BLaER1 (cell line): ENCODE data around the gene SH3D19.
"Not testable (repeated sequence)": the region's sequence is repeated elsewhere in the genome, so short reads cannot be mapped to it uniquely, and the experiment has no call there.

ENCODE experiments used
- H3K27ac ChIP-seq: shearing (Covaris generic); formaldehyde crosslinking; 2 replicates; pipeline ENCODE4 v1.8.1; 2022
- H3K27me3 ChIP-seq: shearing (Covaris generic); formaldehyde crosslinking; 2 replicates; pipeline ENCODE4 v1.8.1; 2022
- H3K36me3 ChIP-seq: shearing (Covaris generic); formaldehyde crosslinking; 2 replicates; pipeline ENCODE4 v1.8.1; 2022
- H3K4me1 ChIP-seq: shearing (Covaris generic); formaldehyde crosslinking; 2 replicates; pipeline ENCODE4 v1.8.1; 2022
- H3K4me2 ChIP-seq: shearing (Covaris generic); formaldehyde crosslinking; 2 replicates; pipeline ENCODE4 v1.8.1; 2022
- H3K4me3 ChIP-seq: shearing (Covaris generic); formaldehyde crosslinking; 2 replicates; pipeline ENCODE4 v1.8.1; 2022
- H3K9ac ChIP-seq: shearing (Covaris generic); formaldehyde crosslinking; 2 replicates; pipeline ENCODE4 v1.8.1; 2022
- H3K9me3 ChIP-seq: shearing (Covaris generic); formaldehyde crosslinking; 2 replicates; pipeline ENCODE4 v1.8.1; 2022
- H4K20me1 ChIP-seq: shearing (Covaris generic); formaldehyde crosslinking; 2 replicates; pipeline ENCODE4 v1.8.1; 2022
- Cebpa-rat ChIP-seq: shearing (Covaris generic); IDR thresholded peaks from 2 replicates; pipeline ENCODE4 v1.8.1; 2022

SH3D19 gene

DNA sequence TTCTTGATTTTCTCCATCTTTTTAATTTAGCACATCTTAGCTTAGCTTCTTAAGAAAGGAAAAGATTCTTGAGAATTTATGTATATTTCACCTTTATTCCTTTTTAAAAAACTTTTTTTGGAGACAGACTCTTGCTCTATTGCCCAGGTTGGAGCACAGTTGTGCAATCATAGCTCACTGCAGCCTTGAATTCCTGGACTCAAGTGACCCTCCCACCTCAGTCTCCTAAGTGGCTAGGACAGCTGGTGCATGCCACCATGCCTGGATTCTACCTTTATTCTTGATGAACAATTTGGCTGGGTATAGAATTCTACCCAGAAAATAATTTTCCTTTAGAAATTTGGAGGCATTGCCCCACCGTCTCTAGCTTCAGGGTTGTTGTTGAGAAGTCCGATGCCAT lies 19.5 kb upstream of the SH3D19 start:
- no peak for TF ChIP-seq Cebpa-rat
- Histone ChIP-seq H3K27me3 (no peaks in the 10 kb centered on the region), H3K4me2 (no peak overlapping the region), H3K27ac (no peak overlapping the region), H4K20me1 (no peaks in the 10 kb centered on the region), H3K9me3 (peaks cover 13% of the 10 kb centered on the region), H3K36me3 (no peaks in the 10 kb centered on the region), H3K9ac (no peak overlapping the region), H3K4me3 (no peak overlapping the region), H3K4me1 (0 out of 2 replicates have a peak, but pooled peaks cover 6% of the 10 kb centered on the region)

DNA sequence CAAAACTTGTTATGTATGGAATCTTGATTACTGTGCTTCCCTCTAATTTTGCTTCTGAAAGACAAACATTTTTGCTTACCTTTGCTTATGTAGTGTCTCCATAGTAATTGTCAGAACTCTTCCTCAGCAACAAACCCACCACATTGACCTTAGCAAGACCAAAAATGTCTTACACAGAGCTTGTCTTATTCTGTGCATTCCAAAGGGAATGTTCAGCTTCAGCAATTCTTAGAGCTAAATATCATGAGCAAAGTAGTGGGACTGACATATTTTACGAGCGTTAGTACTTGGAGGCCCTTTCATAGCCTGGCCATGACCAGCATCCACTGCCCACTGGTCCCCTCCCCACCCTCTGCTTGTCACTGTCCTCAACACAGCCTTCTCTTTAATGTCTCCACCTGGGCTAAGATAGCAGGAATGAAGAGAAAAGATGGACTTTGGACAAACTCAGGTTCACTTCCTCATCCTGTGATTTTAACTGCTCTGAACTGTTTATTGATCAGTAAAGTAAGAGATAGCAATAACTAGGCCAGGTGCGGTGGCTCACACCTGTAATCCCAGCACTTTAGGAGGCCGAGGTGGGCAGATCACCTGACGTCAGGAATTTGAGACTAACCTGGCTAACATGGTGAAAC lies 15.5 kb upstream of the SH3D19 start:
- Histone ChIP-seq H3K9me3 (peaks cover 13% of the 10 kb centered on the region), H3K4me3 (no peak overlapping the region), H3K27me3 (no peaks in the 10 kb centered on the region), H3K4me2 (no peak overlapping the region), H3K9ac (no peak overlapping the region), H3K27ac (no peak overlapping the region), H4K20me1 (no peaks in the 10 kb centered on the region), H3K36me3 (no peaks in the 10 kb centered on the region), H3K4me1 (no peaks in the 10 kb centered on the region)
- TF ChIP-seq Cebpa-rat: no peak

DNA sequence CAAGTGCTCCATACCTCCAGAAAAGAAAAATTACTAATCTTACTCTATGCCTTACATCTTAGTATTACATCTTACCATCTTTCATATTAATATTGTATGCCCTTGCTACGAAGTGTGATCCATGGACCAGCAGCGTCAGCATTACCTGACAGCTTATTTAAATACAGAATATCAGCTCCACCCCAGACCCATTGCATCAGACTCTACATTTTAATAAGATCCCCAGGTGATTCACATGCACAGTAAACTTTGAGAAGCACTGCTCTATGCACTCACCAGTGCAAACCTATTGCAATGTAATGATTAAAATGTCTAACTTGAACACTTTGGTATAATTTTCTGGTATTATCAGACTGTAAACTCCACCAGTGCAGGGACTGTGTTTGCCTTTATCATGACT lies 14.1 kb upstream of the SH3D19 start:
- Histone ChIP-seq H3K4me1 (no peaks in the 10 kb centered on the region), H4K20me1 (no peaks in the 10 kb centered on the region), H3K27ac (no peak overlapping the region), H3K9ac (no peak overlapping the region), H3K4me2 (no peak overlapping the region), H3K4me3 (no peak overlapping the region), H3K9me3 (no peaks in the 10 kb centered on the region), H3K27me3 (no peaks in the 10 kb centered on the region), H3K36me3 (no peaks in the 10 kb centered on the region)
- no peak for TF ChIP-seq Cebpa-rat

DNA sequence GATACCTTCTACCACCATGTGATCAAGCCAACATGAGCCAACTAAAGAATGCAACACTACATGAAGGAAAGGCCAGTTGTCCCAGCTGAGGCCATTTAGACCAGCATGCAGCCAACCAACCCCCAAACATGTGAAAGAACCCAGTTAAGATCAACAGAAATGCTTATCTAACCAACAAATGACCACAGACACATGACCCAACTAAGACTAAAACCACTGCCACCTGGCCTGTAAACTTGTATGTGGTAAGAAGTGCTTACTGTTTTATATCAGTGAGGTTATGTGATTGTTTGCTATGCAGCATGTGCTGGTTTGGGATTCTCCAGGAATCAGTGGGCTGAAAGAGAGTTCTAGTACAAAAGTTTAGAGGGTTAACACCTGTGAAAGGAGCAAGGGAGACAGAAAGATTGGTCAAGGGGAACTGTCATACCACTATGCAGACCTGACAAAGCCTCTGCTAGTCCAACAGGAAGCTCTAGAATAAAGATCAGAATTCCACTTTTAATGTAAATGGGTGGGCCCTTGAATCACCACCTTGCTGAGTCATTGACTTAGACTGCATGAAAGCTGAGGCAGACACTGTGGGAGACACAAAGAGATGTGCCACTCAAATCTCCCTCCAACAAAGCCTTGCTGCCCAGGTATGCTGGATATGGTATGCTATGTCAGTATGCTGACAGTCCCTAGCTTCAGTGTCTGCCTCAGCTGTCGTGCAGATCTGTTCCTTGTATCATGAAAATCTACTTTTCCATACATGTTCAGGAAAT lies 6.1 kb upstream of the SH3D19 start:
- no peaks in the 10 kb centered on the region for H3K27me3 ChIP-seq
- H3K9me3 ChIP-seq: no peaks in the 10 kb centered on the region
- no peak overlapping the region for H3K9ac ChIP-seq
- H3K4me2 ChIP-seq: no peak overlapping the region
- no peaks in the 10 kb centered on the region for H3K4me1 ChIP-seq
- H3K27ac ChIP-seq: no peak overlapping the region
- H4K20me1 ChIP-seq: no peaks in the 10 kb centered on the region
- H3K4me3 ChIP-seq: no peak overlapping the region
- H3K36me3 ChIP-seq: no peaks in the 10 kb centered on the region
- TF ChIP-seq Cebpa-rat: no peak

DNA sequence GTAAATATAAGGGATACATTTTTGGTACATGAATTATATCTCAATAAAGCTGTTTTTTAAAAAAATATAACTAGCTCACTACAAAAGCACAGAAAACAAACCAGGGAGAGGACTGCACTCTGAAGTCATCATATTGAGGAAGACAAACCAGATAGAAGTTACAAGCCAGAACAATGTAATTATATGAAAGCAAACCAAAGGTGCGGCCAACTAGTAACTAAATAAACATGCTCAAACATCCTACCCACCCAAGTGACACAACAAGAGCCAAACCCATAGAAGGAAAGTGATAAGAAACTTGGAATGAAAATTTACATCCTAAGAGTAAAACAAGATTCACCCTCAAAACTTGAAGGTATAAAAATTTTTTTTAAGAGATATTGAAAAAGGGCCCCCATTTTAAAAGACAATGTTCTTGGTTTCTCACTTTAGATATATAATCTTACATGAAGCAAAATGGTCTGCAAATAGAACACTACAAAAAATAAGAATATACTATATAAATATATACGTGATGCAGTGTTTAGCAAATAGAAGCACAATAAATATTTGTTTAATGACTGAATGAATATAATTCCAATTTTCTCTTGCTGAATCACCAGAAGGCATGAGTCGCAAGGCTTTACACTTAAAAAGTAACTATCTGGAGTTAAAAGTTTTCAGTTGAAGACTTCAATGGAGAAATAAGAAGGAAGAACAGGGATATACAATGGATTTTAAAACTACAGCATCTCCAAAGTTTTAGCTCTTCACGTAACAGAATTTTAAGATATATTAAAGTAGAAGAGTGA lies 4.0 kb upstream of the SH3D19 start:
- H4K20me1 ChIP-seq: no peaks in the 10 kb centered on the region
- no peaks in the 10 kb centered on the region for H3K36me3 ChIP-seq
- no peak overlapping the region for H3K4me3 ChIP-seq
- no peak overlapping the region for H3K9ac ChIP-seq
- H3K27ac ChIP-seq: no peak overlapping the region
- H3K4me2 ChIP-seq: no peak overlapping the region
- H3K4me1 ChIP-seq: no peaks in the 10 kb centered on the region
- no peak for TF ChIP-seq Cebpa-rat
- peaks cover 16% of the 10 kb centered on the region for H3K9me3 ChIP-seq
- H3K27me3 ChIP-seq: no peaks in the 10 kb centered on the region

DNA sequence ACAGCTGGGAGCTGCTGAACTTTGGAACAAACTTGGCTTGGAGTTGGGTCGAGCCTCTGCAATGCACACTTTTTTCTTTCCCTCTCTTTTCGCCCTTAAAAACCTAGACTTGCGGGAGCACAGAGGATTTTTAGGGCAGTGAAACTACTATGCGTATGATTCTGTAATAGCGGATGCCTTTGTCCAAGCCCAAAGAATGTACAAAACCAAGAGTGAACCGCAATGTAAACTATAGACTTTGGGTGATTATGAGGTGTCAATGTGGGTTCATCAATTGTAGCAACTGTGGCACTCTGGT lies 493 bp upstream of the SH3D19 start:
- Histone ChIP-seq H3K9ac (no peak overlapping the region), H3K4me2 (no peak overlapping the region), H3K4me3 (no peak overlapping the region), H3K4me1 (no peaks in the 10 kb centered on the region), H3K27me3 (no peaks in the 10 kb centered on the region), H3K27ac (no peak overlapping the region), H4K20me1 (no peaks in the 10 kb centered on the region), H3K9me3 (peaks cover 16% of the 10 kb centered on the region), H3K36me3 (no peaks in the 10 kb centered on the region)
- TF ChIP-seq Cebpa-rat: no peak

DNA sequence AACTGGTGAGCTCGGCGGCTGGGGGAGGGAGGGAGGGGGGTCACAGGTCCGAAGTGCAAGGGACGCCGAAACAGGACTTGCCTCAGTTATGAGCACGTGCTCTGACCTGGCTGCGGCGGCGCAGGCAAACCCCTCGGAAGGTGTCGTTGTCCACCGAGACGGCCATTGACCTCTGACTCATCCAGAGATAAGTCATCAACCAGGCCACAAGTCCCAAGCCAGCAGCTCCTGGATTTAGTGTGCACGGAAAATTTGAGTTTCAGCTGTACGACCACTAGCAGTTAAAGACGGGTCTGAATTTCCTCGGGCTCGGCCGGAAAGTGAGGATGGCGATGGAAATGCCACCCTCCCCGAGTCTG lies 674 bp downstream of the SH3D19 start:
- TF ChIP-seq Cebpa-rat: no peak
- Histone ChIP-seq H3K4me1 (no peaks in the 10 kb centered on the region), H3K27ac (no peak overlapping the region), H4K20me1 (no peaks in the 10 kb centered on the region), H3K27me3 (no peaks in the 10 kb centered on the region), H3K4me2 (no peak overlapping the region), H3K9me3 (peaks cover 16% of the 10 kb centered on the region), H3K9ac (no peak overlapping the region), H3K36me3 (no peaks in the 10 kb centered on the region), H3K4me3 (no peak overlapping the region)

DNA sequence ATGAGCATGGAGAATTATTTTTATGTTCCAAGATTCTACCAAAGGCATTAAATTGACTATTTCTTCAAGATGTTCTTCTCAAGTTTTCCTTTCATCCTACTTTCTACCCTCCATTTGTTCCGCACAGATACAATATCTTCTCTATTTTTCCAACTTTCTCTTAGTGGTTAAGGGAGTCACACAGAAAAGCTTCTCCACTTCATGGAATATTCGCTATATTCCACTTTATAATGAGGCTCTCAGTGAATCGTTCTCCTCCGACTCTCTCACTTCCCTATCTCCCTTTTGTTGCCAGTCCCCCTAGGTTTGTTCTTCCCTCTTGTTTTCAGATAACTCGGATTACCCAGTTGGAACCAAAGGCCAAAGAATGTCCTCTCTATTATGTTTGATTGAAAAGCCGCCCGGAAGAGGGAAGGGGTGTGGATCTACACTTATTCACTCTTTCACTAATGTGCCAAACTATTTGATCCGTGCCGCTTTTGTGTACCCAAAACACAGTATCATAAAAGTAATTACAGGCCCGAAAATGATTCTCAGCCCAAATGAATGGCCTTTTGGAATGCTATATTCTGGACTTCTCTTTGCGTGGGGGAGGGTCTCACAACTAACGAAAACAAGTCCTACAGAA lies 1.2 kb downstream of the SH3D19 start:
- Histone ChIP-seq H3K27ac (no peak overlapping the region), H3K4me3 (no peak overlapping the region), H3K36me3 (no peaks in the 10 kb centered on the region), H4K20me1 (no peaks in the 10 kb centered on the region), H3K4me1 (no peaks in the 10 kb centered on the region), H3K9ac (no peak overlapping the region), H3K4me2 (no peak overlapping the region), H3K27me3 (no peaks in the 10 kb centered on the region), H3K9me3 (peaks cover 16% of the 10 kb centered on the region)
- no peak for TF ChIP-seq Cebpa-rat

DNA sequence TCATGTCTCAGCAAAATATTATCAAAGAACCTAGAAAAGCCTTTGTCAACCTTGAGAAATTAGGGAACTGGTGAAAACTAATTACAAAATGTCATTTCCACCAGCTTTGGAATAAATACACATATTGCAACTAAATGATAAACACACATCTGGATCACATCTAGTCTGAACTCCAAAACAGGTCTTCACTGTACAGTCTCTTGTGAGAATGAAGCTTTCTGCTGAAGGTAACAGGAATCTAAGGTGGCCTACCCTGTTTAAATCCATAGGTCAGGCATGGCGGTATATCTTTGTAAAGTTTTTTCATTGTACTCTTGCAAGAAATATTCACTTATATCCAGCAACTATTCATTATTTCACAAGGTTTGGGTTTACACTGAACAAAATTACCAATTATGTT lies 1.7 kb downstream of the SH3D19 start:
- Histone ChIP-seq H3K27ac (no peak overlapping the region), H3K4me3 (no peak overlapping the region), H3K4me1 (no peaks in the 10 kb centered on the region), H3K9me3 (peaks cover 16% of the 10 kb centered on the region), H3K9ac (no peak overlapping the region), H3K27me3 (no peaks in the 10 kb centered on the region), H3K4me2 (no peak overlapping the region), H4K20me1 (no peaks in the 10 kb centered on the region), H3K36me3 (no peaks in the 10 kb centered on the region)
- TF ChIP-seq Cebpa-rat: no peak

DNA sequence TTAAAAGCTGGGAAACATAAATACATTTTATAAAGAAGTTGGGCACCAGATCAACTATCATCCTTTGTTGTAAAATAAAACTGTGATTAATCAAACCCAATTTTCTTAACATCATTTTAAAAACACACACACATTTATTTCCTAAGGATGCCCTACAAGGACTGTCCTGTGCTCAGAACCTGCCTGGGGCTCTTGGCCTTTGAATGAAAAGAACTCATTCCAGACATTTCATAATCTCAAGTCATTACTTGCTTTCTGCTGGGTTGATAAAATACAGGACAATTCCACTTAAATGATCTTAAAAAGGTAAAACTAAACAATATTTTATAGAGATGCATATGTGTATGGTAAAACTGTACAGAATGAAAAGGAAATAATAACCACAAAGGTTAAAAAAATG lies 2.8 kb downstream of the SH3D19 start:
- Histone ChIP-seq H3K4me2 (no peak overlapping the region), H3K27ac (no peak overlapping the region)

DNA sequence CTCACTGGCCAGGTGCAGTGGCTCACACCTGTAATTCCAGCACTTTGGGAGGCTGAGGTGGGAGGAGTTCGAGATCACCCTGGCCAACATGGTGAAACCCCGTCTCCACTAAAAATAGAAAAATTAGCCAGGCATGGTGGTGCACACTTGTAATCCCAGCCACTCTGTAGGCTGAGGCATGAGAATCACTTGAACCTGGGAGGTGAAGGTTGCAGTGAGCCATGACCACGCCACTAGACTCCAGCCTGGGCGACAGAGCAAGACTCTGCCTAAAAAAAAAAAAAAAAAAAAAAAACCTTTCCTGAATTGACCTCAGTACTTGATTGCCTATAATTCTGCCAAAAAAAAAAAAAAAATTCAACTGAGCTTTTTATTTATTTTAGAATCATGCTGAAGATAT lies 3.2 kb downstream of the SH3D19 start:
- not testable (repeated sequence) for H3K27me3 ChIP-seq, H3K36me3 ChIP-seq, H3K9ac ChIP-seq, H3K27ac ChIP-seq, H3K4me2 ChIP-seq, H3K4me1 ChIP-seq, H3K4me3 ChIP-seq, H4K20me1 ChIP-seq
- H3K9me3 ChIP-seq: peaks cover 16% of the 10 kb centered on the region

More for the DNA sequence above, 2.8 kb downstream of the SH3D19 start:
- Histone ChIP-seq H3K4me3 (no peak overlapping the region), H3K4me1 (no peaks in the 10 kb centered on the region), H3K36me3 (no peaks in the 10 kb centered on the region), H3K27me3 (no peaks in the 10 kb centered on the region), H3K9ac (no peak overlapping the region), H4K20me1 (no peaks in the 10 kb centered on the region), H3K9me3 (peaks cover 16% of the 10 kb centered on the region)
- TF ChIP-seq Cebpa-rat: no peak
